Measurements from ENCODE around the gene PNN.

DNA sequence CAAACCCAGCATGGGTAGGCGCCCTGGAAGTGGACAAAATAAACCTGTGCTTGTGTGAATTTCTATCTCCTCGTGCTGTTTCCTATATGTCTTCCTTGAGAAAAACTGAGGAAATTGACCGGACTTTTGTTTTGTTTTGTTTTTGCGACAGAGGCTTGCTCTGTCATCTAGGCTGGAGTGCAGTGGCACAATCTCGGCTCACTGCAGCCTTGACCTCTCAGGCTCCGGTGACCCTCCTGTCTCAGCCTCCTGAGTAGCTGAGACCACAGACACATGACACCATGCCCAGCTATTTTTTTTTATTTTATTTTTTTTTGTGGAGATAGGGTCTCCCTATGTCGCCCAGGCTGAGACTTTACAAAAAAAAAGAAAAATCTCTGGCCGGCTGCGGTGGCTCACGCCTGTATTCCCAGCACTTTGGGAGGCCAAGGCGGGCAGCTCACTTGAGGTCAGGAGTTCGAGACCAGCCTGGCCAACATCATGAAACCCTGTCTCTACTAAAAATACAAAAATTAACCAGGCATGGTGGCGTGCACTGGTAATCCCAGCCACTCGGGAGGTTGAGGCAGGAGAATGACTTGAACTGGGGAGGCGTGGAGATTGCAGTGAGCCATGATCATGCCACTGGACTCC is 36.2 kb downstream of the PNN start:
- TF ChIP-seq EZH2 (IDR thresholded peaks at IDR 0.05; ENCODE audit: low read length), result no peak
- TF ChIP-seq, protein P1, sequence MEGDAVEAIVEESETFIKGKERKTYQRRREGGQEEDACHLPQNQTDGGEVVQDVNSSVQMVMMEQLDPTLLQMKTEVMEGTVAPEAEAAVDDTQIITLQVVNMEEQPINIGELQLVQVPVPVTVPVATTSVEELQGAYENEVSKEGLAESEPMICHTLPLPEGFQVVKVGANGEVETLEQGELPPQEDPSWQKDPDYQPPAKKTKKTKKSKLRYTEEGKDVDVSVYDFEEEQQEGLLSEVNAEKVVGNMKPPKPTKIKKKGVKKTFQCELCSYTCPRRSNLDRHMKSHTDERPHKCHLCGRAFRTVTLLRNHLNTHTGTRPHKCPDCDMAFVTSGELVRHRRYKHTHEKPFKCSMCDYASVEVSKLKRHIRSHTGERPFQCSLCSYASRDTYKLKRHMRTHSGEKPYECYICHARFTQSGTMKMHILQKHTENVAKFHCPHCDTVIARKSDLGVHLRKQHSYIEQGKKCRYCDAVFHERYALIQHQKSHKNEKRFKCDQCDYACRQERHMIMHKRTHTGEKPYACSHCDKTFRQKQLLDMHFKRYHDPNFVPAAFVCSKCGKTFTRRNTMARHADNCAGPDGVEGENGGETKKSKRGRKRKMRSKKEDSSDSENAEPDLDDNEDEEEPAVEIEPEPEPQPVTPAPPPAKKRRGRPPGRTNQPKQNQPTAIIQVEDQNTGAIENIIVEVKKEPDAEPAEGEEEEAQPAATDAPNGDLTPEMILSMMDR (optimal IDR thresholded peaks at IDR 0.05 in 1 of 3, IDR thresholded peaks at IDR 0.05 in 1 of 3, conservative IDR thresholded peaks at IDR 0.05 in 1 of 3; ENCODE audit: extremely low read depth in 1 of 3, insufficient read depth in 2 of 3, low read length in 3 of 3), result no peak

All from keratinocyte (primary cell).